HepG2 (cell line): ENCODE data around the gene HDAC4. TPM values are rescaled to one million over a fixed set of nuclear protein-coding genes. Genes with fewer than 3 reads are reported as not detected.

ENCODE experiments used
- ATAC-seq: fragments of 200-7000 bp; cut with Tn5 transposase; 3 replicates; pipeline ENCODE4 v1.9.1; 2020; ENCODE audit warnings: mild to moderate bottlenecking, moderate library complexity
- BruUV-seq: library from RNA; stranded (reverse); fragments of 400-500 nt; replicated peaks from 2 replicates; lab custom pipeline; 2021; lab: Mats Ljungman, UMichigan
- CTCF ChIA-PET: fragments of 300-600 bp; formaldehyde crosslinking; extraction: SDS; loops from one replicate; lab custom pipeline; 2021; ENCODE audit warnings: low total read pairs, inconsistent platforms, low intra/inter-chr PET ratio; lab: Yijun Ruan, JAX
- POLR2A ChIA-PET: fragments of 350-600 bp; sonication (Branson Sonifier 250); formaldehyde crosslinking; loops from one replicate; lab custom pipeline; 2020; ENCODE audit warnings: antibody characterized with exemption, inconsistent platforms; lab: Yijun Ruan, JAX
- DNase-seq: peaks from one replicate; pipeline ENCODE4 v3.0.0-alpha.2; 2015; ENCODE audit warnings: low spot score
- FAIRE-seq: peaks from 3 replicates; lab custom pipeline; 2011; peaks lifted over from hg19 to GRCh38; lab: Jason Lieb, UNC
- H2AFZ ChIP-seq: one replicate; pipeline ENCODE4 v1.6.1; 2011; ENCODE audit warnings: low read length, inconsistent platforms
- H3K27ac ChIP-seq: fragments of 300-600 bp; 3 replicates; pipeline ENCODE4 v1.8.0; 2011; ENCODE audit warnings: mixed run types, mild to moderate bottlenecking, mixed read lengths, low read length, inconsistent platforms; ENCODE audit not compliant: insufficient read depth; ENCODE audit errors: extremely low read length
- H3K27me3 ChIP-seq, 2 experiments: fragments of 200-600 bp in 1 of 2; 2 replicates in 1 of 2; 3 replicates in 1 of 2; pipeline versions ENCODE4 v1.6.0 to v1.8.0; 2011; ENCODE audit warnings: low read length in 2 of 2, mild to moderate bottlenecking in 2 of 2, moderate library complexity in 2 of 2, inconsistent platforms in 1 of 2; ENCODE audit not compliant: insufficient read depth in 2 of 2, control insufficient read depth in 1 of 2
- H3K36me3 ChIP-seq, 2 experiments: fragments of 200-600 bp in 1 of 2; replicated peaks in 1 of 2; 2 replicates in 1 of 2; 3 replicates in 1 of 2; pipeline versions ENCODE4 v1.5.1 to v1.8.0; 2011; ENCODE audit warnings: low read length in 2 of 2, inconsistent platforms in 1 of 2; ENCODE audit not compliant: insufficient read depth in 2 of 2, control insufficient read depth in 1 of 2
- H3K4me1 ChIP-seq: 2 replicates; pipeline ENCODE4 v1.5.1; 2012; ENCODE audit warnings: low read length, inconsistent platforms; ENCODE audit not compliant: insufficient read depth
- H3K4me2 ChIP-seq: 2 replicates; pipeline ENCODE4 v1.6.0; 2011; ENCODE audit warnings: low read depth, low read length, inconsistent platforms
- H3K4me3 ChIP-seq, 3 experiments: fragments of 200-600 bp in 1 of 3; sonication (generic), shearing (Covaris generic) in 1 of 3; replicated peaks in 1 of 3; 2 replicates each; pipeline ENCODE4 v1.5.1; 2011 to 2016; ENCODE audit warnings: low read length in 3 of 3, inconsistent platforms in 2 of 3, low read depth in 2 of 3, mild to moderate bottlenecking in 2 of 3, control low read depth in 1 of 3, mixed read lengths in 1 of 3; ENCODE audit not compliant: insufficient read depth in 1 of 3
- H3K79me2 ChIP-seq: one replicate; pipeline ENCODE4 v1.6.1; 2011; ENCODE audit warnings: low read length, inconsistent platforms; ENCODE audit not compliant: insufficient read depth
- H3K9ac ChIP-seq: 2 replicates; pipeline ENCODE4 v1.6.0; 2011; ENCODE audit warnings: mild to moderate bottlenecking, low read depth, low read length, inconsistent platforms; ENCODE audit not compliant: insufficient read depth
- H3K9me3 ChIP-seq: 2 replicates; pipeline ENCODE4 v1.5.1; 2012; ENCODE audit warnings: mild to moderate bottlenecking, low read length
- H4K20me1 ChIP-seq: 2 replicates; pipeline ENCODE4 v1.6.0; 2011; ENCODE audit warnings: inconsistent platforms, mild to moderate bottlenecking, low read length, moderate library complexity; ENCODE audit not compliant: insufficient read depth
- AGO2 ChIP-seq: fragments of 200-400 bp; formaldehyde crosslinking; optimal IDR thresholded peaks from 2 replicates; pipeline ENCODE3; 2017; ENCODE audit warnings: mild to moderate bottlenecking, low read depth, low read length, moderate library complexity
- HNRNPH1 ChIP-seq: fragments of 200-400 bp; formaldehyde crosslinking; optimal IDR thresholded peaks from 2 replicates; pipeline ENCODE3; 2017; ENCODE audit warnings: mild to moderate bottlenecking, low read depth, low read length
- MEIS2 ChIP-seq: sonication (generic); formaldehyde crosslinking; IDR thresholded peaks from 2 replicates; pipeline ENCODE4 v1.9.0; 2021; ENCODE audit warnings: mild to moderate bottlenecking, missing genetic modification reagents
- MZF1 ChIP-seq: sonication (generic); formaldehyde crosslinking; IDR thresholded peaks from 2 replicates; pipeline ENCODE4 v1.8.1; 2023; ENCODE audit warnings: mild to moderate bottlenecking, missing genetic modification reagents, borderline replicate concordance
- NFE2 ChIP-seq: sonication (generic); formaldehyde crosslinking; IDR thresholded peaks from 2 replicates; pipeline ENCODE4 v1.4.0; 2020; ENCODE audit warnings: missing genetic modification reagents
- PHF8 ChIP-seq: sonication (generic); formaldehyde crosslinking; IDR thresholded peaks from 2 replicates; pipeline ENCODE4 v1.5.0; 2020; ENCODE audit warnings: missing genetic modification reagents
- U2AF1 ChIP-seq: fragments of 200-400 bp; formaldehyde crosslinking; optimal IDR thresholded peaks from 2 replicates; pipeline ENCODE3; 2017; ENCODE audit warnings: mild to moderate bottlenecking, low read depth, low read length
- ZBTB1 ChIP-seq: sonication (generic); formaldehyde crosslinking; IDR thresholded peaks from 2 replicates; pipeline ENCODE4 v1.4.0; 2020; ENCODE audit warnings: missing genetic modification reagents, borderline replicate concordance
- ZBTB4 ChIP-seq: sonication (generic); formaldehyde crosslinking; IDR thresholded peaks from 2 replicates; pipeline ENCODE4 v1.4.0; 2020; ENCODE audit warnings: missing genetic modification reagents, mild to moderate bottlenecking, borderline replicate concordance
- ZBTB8A ChIP-seq: sonication (generic); formaldehyde crosslinking; IDR thresholded peaks from 2 replicates; pipeline ENCODE4 v1.4.0; 2020; ENCODE audit warnings: mild to moderate bottlenecking, low read depth, missing genetic modification reagents, borderline replicate concordance
- WGBS: methylation state at CpG from one replicate; pipeline ENCODE4 v1.1.6; 2017; ENCODE audit warnings: low lambda C conversion rate; 5-methylcytosine and 5-hydroxymethylcytosine counted together
- in situ Hi-C: cut with HindIII; loops from 2 replicates; pipeline ENCODE4 v1.10.0; 2017; ENCODE audit warnings: low pct_unique_long_range_greater_than_20kb; ENCODE audit not compliant: extremely low pct_ligation_motif_present
- intact Hi-C: fragments of 100-400 bp; cut with micrococcal nuclease; formaldehyde crosslinking; loops from one replicate; pipeline ENCODE4 v1.10.0; 2022; ENCODE audit not compliant: unreplicated experiment
- polyA plus RNA-seq, 8 experiments: library from polyadenylated mRNA; depleted of rRNA in 3 of 8; stranded (reverse) in 7 of 8; unstranded in 1 of 8; fragments of >200 nt; fragmentation: Illumina TruSeq in 4 of 8; extraction: Trizol in 4 of 8; gene quantifications; 2 replicates each; pipeline versions ENCODE4 v1.2.1 to v1.2.3, GENCODE V29; 2011 to 2016; ENCODE audit warnings: low read depth in 4 of 8, missing spikeins in 1 of 8, mixed read lengths in 1 of 8; ENCODE audit not compliant: insufficient read depth in 1 of 8
- total RNA-seq, 5 experiments: library from RNA; depleted of rRNA; stranded (reverse); fragments of >200 nt; fragmentation: Illumina TruSeq; extraction: Trizol; gene quantifications; 2 replicates each; pipeline ENCODE4 v1.2.3, GENCODE V29; 2016; ENCODE audit warnings: low read depth in 1 of 5
- TF ChIP-seq, protein P1 (sequence below): sonication (generic); formaldehyde crosslinking; conservative IDR thresholded peaks from 2 replicates; pipeline ENCODE4 v1.5.0; 2020; ENCODE audit warnings: missing genetic modification reagents
- TF ChIP-seq, protein P2 (sequence below): sonication (generic); formaldehyde crosslinking; IDR thresholded peaks from 2 replicates; pipeline ENCODE4 v1.5.1; 2020; ENCODE audit warnings: mild to moderate bottlenecking, missing genetic modification reagents
- TF ChIP-seq, protein P3 (sequence below): IDR thresholded peaks from 2 replicates; pipeline ENCODE4 v1.6.1; 2016; ENCODE audit warnings: mild to moderate bottlenecking

Gene HDAC4
- total and polyA plus RNA-seq, 2 of the 13 experiments (the other 11 are each of a cell fraction or from before 2014, with no cell fraction given): 10.1 to 11.5 TPM

GRCh38 chr2:239370403-239370802 lies 30.4 kb downstream of the HDAC4 start:
- in situ Hi-C loops: no loop called here
- no TSS peak for BruUV-seq
- no peak for DNase-seq
- ChIA-PET CTCF (no interaction called here), POLR2A (no interaction called here)
- Histone ChIP-seq H3K4me2 (no peak overlapping the region), H3K27ac (no peak overlapping the region), H3K4me3 (no peak overlapping the region), H3K79me2 (peaks cover 7% of the 10 kb centered on the region), H3K27me3 (no peaks in the 10 kb centered on the region), H4K20me1 (peaks cover 12% of the 10 kb centered on the region; the same call in 1 of the 2 replicates), H3K9ac (no peak overlapping the region), H2AFZ (no peak overlapping the region), H3K4me1 (no peaks in the 10 kb centered on the region), H3K9me3 (no peaks in the 10 kb centered on the region), H3K36me3 (peaks cover 0 to 6% of the 10 kb centered on the region in 2 experiments; a peak in 4 of 5 replicates)
- 99% methylated on average over 8 of the region's 9 CpGs for WGBS
- intact Hi-C loops: no loop called here
- no peak for ATAC-seq
- no peak for FAIRE-seq
- TF ChIP-seq U2AF1 (no peak), HNRNPH1 (no peak), ZBTB1 (CRISPR knock-in tag) (no peak), NFE2 (no peak), AGO2 (no peak), ZBTB8A (no peak), MZF1 (no peak), PHF8 (CRISPR knock-in tag) (no peak), ZBTB4 (CRISPR knock-in tag) (no peak), MEIS2 (no peak)
- TF ChIP-seq, protein P1, sequence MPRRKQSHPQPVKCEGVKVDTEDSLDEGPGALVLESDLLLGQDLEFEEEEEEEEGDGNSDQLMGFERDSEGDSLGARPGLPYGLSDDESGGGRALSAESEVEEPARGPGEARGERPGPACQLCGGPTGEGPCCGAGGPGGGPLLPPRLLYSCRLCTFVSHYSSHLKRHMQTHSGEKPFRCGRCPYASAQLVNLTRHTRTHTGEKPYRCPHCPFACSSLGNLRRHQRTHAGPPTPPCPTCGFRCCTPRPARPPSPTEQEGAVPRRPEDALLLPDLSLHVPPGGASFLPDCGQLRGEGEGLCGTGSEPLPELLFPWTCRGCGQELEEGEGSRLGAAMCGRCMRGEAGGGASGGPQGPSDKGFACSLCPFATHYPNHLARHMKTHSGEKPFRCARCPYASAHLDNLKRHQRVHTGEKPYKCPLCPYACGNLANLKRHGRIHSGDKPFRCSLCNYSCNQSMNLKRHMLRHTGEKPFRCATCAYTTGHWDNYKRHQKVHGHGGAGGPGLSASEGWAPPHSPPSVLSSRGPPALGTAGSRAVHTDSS (CRISPR knock-in tag): no peak
- TF ChIP-seq, protein P2, sequence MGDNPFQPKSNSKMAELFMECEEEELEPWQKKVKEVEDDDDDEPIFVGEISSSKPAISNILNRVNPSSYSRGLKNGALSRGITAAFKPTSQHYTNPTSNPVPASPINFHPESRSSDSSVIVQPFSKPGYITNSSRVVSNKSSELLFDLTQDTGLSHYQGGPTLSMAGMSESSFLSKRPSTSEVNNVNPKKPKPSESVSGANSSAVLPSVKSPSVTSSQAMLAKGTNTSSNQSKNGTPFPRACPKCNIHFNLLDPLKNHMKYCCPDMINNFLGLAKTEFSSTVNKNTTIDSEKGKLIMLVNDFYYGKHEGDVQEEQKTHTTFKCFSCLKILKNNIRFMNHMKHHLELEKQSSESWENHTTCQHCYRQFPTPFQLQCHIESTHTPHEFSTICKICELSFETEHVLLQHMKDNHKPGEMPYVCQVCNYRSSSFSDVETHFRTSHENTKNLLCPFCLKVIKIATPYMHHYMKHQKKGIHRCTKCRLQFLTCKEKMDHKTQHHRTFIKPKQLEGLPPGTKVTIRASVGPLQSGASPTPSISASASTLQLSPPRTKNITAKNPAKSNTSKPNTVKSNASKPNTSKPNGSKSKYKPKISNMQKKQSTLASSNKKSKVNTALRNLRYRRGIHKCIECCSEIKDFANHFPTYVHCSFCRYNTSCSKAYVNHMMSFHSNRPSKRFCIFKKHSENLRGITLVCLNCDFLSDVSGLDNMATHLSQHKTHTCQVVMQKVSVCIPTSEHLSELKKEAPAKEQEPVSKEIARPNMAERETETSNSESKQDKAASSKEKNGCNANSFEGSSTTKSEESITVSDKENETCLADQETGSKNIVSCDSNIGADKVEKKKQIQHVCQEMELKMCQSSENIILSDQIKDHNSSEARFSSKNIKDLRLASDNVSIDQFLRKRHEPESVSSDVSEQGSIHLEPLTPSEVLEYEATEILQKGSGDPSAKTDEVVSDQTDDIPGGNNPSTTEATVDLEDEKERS (CRISPR knock-in tag): no peak
- TF ChIP-seq, protein P3, sequence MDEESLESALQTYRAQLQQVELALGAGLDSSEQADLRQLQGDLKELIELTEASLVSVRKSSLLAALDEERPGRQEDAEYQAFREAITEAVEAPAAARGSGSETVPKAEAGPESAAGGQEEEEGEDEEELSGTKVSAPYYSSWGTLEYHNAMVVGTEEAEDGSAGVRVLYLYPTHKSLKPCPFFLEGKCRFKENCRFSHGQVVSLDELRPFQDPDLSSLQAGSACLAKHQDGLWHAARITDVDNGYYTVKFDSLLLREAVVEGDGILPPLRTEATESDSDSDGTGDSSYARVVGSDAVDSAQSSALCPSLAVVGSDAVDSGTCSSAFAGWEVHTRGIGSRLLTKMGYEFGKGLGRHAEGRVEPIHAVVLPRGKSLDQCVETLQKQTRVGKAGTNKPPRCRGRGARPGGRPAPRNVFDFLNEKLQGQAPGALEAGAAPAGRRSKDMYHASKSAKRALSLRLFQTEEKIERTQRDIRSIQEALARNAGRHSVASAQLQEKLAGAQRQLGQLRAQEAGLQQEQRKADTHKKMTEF: no peak
